Stimulated activated CD8-positive, alpha-beta memory T cell treated with anti-CD3 and anti-CD28 coated beads, Interleukin-7, amount 100 ng/mL, for 24 hours (primary cell): ENCODE measurements around the gene ARFGAP3.

Experiments
- DNase-seq: peaks from one replicate; pipeline ENCODE4 v3.0.0-alpha.2; 2020; ENCODE audit warnings: low read depth

ARFGAP3 gene, protein sequence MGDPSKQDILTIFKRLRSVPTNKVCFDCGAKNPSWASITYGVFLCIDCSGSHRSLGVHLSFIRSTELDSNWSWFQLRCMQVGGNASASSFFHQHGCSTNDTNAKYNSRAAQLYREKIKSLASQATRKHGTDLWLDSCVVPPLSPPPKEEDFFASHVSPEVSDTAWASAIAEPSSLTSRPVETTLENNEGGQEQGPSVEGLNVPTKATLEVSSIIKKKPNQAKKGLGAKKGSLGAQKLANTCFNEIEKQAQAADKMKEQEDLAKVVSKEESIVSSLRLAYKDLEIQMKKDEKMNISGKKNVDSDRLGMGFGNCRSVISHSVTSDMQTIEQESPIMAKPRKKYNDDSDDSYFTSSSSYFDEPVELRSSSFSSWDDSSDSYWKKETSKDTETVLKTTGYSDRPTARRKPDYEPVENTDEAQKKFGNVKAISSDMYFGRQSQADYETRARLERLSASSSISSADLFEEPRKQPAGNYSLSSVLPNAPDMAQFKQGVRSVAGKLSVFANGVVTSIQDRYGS

DNA sequence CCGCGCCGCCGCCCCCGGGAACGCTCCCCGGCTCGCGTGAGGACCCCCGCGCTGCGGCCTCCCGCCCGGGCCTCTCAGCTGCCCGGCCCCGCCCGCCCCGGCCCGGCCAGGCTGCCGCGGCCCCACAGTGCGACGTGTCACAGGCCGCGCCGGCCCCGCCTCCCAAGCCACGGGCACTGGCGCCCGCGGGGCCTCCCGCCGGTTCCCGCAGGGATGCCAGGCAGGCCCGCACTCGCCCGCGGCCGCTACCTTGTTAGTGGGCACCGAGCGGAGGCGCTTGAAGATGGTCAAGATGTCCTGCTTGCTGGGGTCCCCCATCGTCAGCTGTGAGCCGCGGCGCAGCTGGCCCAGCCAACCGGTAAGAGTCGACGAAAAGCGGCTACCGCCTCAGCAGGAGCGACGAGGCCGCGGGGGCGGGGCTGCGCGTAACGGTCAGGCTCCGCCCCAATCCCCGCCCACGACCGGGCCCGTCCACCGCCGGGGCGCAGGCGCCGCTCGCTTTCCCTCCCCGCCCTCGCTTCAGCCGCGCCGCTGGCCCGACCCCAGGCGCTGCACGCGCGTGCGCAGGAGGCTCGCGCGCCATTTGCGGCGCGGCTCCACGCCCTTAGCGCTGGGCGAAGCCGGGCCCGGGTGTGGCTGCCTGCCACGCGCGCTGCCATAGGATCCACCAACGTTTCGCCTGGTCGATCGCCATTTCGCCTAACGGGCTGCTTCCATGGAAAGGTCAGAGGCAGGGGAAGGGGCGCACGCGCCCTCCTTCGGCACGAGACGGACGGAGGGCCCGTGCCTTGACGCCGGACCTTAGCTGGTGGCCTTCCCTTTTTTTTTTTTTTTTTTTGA lies at the start of gene ARFGAP3:
Gene ARFGAP3 (minus strand): TSS at position 409 of the 840 bp plus-strand sequence. CDS start 91 bp downstream, at position 318.
- peak; percentile 87 for DNase-seq

DNA sequence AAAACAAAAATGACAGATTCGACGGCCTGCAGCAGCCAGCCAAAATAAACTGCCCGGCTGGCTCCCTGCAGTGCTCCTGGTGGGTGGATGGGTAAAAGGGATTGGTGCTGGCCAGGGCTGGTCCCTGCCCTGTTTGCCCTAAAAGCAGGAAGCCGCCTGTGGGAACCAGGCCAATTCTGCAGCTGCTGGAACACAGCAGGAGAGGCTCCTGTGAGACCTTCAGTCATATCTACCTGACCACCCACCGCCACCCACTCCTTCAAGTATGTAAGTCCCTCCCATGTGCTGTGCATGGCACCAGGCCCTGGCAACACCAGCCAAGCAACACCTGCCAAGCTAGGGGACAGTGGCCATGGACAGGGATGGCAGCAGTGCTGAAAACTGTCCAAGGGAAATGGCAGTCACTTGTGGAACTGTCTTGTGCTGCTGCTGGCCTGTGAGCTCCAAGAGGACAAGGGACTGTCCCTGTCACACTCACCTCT lies 48.7 kb upstream of the ARFGAP3 start:
- DNase-seq: no peak

DNA sequence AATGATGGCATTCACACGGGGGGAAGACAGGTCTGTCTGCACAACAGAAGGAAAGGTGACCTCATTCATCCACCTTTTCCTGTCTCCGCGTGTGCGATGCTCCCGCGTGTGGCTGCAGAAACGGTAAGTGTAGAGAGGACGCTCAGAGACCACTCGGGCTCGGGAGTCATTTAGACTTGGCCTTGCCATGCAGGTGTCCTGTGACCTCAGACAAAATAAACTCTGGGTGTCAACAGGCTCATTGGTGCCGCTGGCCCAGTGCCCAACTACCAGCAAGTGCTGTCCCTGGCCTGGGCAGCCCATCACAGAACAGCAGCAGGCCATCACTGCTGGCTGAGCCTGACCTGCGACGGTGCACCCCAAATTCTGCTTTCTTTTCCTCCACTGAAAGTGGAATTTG lies 48.1 kb upstream of the ARFGAP3 start:
- DNase-seq: no peak

DNA sequence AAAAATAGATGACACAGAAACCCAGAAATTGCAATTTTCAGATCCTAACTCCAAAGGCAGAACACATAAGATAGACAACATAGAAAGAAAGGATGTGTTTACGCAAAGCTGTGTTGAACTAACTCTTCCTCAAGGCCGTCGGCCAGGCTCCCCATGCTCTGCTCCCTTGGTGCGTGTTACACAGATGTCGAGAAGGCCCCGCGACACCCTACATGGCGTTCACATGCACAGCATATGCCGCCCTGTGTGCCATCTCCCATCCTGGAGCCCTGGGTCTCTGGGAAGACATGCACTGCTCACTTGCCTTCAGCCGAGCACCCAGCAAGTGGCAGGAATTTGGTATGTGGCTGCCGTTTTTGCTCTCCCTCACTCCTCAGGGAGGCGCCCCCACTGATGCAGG lies 47.0 kb upstream of the ARFGAP3 start:
- no peak for DNase-seq

DNA sequence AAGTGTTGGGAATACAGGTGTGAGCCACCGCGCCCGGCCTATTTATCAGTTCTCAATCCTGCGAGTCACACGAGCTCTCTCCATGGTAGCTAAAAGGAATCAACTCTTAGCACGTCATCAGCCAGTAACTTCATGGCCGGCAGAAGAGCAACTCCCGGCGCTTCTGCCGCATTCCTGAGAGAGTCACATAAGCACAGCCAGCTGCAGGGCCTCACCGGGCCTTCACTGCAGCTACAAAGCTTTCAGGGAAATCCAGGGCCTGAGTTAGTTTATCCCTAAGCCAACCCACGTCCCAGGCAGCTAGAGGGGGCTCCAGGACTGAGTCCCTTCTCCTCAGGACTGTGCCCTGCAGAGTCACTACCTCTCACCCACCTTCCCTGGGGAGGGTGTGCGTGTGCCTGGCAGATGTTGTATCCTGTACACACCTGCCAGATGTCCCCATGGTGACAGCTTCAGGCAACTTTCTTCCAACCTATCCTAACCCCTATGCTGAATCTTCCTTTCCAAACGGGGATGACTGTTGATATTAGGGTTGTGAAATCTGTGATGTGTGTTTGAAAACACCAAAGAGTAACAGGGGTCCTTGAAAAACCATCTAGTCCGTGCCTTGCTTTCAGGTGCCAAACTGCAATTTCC lies 45.9 kb upstream of the ARFGAP3 start:
- no peak for DNase-seq

DNA sequence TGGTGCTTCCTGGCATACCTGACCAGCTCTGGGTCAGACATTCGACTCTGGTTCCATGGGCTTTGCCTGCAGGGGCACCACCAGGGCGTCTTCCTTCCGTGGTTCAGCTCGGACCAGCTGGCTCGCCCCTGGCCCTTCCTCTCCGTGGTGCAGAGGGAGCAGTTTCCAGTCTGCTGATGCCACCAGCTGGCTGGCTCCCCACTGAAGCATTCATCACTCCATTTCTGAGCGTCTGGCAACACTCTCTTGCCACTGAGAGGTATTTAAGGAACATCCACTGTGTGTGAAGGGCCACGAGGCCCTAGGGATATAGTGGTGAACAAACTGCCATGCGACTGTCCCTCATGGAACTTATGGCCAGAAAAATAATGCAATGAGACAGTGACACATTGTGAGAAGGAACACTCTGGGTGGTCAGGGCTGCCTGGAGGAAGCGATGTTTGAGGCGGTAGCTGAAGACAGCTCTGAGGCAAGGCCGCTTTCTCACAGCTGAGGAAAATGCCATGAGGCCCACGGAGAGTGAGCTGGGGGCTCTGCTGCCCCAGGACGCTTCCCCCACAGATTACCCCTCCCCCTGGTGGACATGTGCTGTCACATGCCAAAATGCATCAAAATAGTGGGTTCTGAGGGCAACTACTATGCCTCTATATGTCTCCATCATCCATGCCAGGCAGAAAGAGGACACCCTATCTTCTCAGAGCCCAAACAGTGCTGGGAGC lies 44.9 kb upstream of the ARFGAP3 start:
- DNase-seq: no peak

DNA sequence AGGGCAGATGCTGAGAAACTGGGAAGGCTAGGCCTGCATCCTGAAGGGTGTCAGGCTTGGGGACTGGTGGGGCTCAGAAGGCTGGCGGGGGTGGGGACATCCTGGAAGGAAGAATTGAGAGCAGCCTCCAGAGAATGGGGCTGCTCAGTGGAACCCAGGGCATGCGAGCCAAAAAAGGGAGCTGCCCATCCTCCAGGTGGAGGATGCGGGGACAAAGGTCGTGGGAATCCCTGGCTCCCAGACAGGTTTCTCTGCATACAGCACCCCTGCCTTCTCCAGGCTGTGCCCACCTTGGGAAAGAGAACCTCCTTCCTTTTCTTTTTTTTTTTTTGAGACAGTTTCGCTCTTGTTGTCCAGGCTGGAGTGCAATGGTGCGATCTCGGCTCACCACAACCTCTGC lies 40.9 kb upstream of the ARFGAP3 start:
- DNase-seq: no peak

DNA sequence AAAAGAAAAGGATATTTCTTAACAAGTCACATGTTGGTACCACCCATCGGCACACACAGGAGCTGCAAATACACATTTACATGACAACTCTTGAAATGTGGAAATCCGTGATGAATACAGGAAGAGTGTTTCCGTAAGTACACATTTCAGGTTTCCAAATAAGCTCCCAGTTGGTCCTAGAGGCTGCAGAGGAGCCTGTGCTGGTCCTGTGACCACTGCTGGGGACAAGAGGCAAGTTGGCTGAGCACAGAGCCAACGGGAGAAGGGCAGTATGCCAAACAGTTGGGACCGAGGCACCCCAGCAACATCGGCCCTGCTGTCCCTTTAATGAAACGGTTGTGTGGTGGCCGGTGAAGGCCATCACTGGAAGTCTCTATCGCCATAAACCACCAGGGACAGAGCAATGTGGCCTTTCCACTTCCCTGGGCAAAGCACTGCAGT lies 38.5 kb upstream of the ARFGAP3 start:
- no peak for DNase-seq

DNA sequence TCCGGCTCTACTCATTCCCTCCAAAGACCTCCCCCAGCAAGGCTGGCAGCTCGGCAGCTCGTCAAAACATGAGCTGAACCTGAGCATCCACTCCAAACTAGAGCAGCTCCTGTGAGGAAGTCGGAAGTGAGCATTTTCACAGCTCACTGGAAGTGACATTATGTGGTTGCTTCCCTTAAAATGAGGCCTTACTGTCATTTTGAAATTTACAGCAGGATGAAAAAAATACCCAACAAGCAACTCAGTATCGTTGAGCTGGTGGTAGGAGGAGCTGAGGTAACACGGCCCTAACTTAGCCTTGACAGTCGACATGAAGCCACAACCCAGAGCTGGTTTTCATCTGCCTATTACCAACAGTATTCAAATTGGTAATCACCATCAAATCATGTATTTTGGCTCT lies 38.0 kb upstream of the ARFGAP3 start:
- no peak for DNase-seq

DNA sequence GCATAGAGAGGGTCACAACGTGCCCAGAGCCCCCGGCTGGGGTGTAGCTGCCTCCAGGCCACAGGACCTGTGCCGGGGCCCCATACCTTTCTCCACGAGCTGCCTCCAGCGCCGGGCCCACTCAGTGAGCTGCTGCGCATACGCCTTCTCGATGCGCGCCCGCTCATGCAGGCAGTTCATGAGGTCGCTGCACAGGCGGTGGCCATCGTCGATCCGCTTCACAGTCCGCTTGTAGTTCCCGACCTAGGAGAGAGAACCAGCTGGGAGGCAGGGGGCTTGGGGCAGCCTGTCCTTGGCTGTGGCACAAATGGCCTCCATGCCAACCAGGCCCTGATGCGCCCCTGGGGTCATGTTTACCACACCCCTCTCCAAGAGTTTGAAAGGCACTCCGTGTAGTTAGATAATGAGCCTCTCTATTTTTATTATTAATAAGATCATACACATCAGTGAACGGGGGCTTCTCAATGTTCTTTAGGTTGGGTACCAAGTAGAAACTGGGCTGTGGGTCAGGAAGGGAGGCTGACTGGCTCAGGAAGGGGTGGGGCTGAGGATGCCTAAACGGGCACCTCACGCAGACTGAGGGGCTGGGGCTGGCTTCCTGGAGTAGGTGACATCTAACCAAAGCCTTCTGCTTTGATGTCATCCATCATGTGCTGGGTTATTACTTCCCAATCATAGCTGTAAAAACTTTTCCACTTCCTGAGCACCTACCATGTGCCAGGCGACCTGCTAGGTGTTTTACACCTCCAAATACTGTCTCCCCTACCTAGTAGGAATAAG lies 36.5 kb upstream of the ARFGAP3 start:
- no peak for DNase-seq

DNA sequence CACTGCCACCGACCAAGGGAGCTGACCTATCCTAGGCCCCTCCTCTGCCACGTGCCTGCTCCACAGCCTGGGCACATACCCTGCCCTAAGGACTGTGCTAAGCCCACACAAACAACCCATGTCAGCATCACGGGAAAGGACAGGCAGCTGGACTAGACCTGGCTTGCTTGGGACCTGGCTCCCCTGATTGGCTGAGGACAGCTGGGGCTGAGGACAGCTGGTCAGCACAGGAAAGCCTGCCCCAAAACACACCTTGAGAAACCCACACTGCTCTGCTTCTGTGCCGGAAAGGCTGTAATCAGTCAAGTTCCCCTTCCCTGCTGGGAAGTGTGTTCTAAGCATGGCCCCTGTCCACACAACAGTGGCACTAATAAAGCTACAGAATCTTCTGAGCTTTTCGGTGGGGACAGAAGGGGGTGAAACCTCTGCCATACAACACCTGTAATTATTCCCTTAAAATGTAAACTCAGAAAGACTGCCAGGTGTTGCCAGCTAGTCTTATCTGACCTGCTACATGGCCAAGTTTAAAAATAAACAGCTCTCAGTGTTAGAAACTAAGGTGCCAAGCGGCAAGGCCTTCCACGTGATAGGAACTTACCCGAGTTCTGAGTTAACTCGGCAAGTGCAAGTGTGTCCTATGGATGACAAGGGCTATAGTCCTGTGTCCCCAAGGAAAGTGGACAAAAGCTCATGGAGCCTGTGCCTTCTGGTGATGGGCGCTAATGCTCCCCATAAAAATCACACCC lies 35.7 kb upstream of the ARFGAP3 start:
- no peak for DNase-seq

DNA sequence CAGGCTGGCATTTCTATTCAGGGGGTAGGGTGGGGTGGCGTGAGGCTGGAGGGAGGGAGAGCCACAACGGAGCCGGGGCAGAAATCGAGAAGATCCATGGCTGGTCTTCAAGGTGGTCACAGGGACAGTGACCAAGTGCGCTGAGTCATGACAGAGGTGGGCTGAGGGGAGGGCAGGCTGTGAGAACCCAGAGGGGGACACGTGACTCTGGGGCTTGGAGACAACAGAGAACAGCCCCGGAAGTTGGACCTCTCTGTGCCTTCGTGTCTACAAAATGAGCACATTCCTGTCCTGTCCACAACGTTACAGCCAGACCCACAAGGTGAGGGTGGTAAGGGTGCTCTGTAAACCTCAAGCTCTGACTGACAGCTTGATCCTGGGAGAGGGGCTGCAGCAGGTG lies 35.1 kb upstream of the ARFGAP3 start:
- no peak for DNase-seq

DNA sequence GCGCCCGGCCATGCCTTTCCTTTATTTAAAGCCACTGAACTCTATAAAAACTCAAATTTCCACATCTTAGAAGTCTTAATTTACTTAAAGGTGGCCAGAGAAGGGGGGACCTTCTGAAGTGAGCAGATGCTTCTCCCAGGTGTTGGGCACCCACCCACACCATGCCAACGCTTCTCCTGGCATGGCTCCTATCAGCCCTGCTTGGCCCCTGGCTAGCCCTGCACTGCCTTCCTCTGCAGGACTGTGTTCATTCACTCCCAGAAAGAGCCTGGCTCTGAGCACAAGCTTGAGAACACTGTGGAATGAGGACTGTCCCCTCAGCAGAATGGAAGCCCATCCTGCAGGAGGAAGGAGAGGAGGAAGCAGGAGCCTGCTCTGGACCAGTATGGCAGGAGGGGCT lies 34.6 kb upstream of the ARFGAP3 start:
- no peak for DNase-seq

DNA sequence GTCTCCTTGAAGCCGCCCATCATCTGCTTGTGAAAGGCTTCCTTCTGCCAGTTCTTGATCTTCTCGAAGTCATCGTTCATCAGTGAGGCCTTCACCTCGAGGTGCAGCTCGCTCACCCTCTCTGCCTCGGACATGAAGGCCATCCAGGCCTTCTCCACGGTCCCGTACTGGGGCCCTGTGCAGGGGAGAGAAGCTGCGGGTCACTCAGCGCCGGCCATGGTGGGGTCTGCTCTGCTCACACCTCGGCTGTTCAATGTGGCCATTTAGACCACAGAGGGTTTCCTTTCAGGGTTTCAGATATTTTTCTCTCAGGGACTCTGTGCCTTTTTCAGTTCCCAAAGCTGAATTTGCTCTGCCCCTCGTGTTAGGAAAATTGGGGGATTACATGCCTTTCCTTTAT lies 33.9 kb upstream of the ARFGAP3 start:
- DNase-seq: no peak

DNA sequence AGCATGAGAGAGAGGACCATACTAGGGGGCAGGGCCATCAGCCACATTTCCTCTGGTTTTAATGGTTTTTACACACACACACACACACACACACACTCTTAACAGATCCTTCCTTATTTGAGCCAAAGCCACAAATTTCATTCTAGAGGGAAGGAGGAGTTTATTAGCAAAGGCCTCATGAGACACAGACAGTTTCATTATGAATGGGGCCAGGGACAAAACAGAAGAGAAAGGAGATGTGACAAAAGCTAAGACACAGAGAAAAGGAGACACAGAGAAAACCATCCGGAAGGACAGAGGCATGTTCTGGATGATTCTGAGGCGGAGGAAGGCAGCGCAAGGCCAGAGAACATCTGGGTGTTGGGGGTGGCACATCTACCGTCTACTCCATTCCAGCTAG lies 32.2 kb upstream of the ARFGAP3 start:
- DNase-seq: no peak

DNA sequence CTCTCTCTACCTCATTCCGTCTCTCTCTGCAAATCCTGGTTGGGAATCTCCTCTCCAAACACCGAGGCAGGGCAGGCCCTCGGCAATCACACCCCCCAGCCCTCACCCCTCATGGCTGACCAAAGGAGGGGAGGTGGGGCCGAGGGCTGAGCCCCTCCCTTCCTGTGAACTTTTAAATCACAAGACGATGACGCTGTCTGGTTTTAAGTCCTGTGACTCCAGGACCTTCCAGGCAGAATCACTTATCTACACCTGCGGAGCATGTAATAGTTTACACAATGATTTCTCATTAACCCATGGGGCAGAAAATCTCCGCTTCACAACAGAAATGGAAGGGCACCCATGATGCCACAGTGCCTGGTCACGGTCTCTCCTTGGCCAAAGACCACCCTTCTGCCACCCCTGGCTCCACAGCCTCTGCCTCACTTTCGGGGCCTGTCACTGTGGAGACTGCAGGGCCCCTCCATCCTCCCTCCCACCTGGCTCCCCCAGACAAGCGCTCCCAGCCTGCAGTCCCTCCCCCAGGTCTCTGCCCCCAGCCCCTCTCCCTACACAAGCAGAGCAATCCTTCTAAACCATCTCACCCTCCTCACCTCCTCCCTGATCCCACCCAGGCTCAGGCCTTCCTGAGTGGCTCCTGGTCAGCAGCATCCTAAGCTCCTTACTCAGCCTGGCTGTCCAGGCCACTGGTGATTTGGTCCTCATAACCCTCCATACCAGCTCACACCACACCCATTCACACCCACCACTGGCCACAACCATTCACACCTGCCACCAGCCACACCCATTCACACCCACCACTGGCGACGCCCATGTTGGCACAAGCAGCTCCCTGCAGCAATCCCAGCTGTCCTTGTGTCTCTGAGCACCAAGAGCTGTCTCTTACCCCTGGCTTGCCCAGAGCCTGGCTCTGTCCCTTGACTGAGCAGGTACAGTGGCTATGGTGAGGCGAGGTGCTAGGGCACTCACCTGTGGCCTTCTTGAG lies 30.7 kb upstream of the ARFGAP3 start:
- DNase-seq: no peak

DNA sequence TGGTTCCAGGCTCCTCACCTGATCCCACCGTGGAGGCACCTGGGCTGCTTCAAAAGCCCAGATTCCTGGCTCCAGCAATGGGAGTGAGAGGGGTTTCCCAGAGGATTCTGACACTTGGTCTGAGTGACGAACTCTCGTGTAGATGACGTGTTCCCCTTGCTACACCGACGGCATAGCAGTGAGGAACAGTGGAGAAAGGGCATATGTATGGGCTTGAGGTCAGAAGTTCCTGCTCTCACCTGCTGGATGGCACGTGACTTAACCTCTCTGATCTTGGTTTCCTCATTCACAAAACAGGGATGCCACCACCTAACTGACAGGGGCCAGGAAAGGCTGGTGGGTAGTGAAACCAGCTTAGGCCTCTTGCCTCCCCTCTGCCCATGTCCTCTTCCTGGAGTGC lies 30.0 kb upstream of the ARFGAP3 start:
- no peak for DNase-seq

DNA sequence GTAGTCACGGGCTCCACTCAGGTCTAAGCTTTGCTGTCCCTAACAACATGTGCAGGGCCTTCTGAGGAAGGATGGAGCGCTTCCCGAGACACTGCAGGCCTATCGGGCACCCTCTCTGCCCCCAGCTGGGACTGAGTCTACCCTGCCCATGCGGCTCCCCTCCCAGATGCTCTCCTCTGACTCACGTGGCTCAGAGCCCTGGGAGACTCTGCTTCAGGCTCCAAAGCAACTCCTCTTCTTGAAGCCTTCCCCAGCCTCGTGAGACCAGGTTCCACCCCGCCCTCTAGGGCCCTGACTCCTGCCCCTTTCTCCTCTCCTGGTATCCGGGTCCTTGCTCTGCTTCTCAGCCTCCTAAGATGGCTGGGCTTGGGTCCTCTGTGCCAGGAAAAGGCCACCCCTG lies 28.4 kb upstream of the ARFGAP3 start:
- no peak for DNase-seq
